B cell (primary cell): ENCODE data around the gene COX7B.

Experiments
- EZH2 ChIP-seq: IDR thresholded peaks from 2 replicates; pipeline ENCODE4 v1.6.1; 2012; ENCODE audit warnings: borderline replicate concordance, low read depth, mild to moderate bottlenecking, moderate library complexity, low read length; ENCODE audit not compliant: insufficient read depth, poor library complexity, severe bottlenecking
- TF ChIP-seq, protein P1 (sequence below): fragments of 200-600 bp; IDR thresholded peaks from one replicate; pipeline ENCODE4 v1.8.0; 2022; ENCODE audit warnings: antibody characterized with exemption, mild to moderate bottlenecking

GRCh38 chrX:77930581-77930980 lies 31.3 kb downstream of the COX7B start:
- TF ChIP-seq, protein P1, sequence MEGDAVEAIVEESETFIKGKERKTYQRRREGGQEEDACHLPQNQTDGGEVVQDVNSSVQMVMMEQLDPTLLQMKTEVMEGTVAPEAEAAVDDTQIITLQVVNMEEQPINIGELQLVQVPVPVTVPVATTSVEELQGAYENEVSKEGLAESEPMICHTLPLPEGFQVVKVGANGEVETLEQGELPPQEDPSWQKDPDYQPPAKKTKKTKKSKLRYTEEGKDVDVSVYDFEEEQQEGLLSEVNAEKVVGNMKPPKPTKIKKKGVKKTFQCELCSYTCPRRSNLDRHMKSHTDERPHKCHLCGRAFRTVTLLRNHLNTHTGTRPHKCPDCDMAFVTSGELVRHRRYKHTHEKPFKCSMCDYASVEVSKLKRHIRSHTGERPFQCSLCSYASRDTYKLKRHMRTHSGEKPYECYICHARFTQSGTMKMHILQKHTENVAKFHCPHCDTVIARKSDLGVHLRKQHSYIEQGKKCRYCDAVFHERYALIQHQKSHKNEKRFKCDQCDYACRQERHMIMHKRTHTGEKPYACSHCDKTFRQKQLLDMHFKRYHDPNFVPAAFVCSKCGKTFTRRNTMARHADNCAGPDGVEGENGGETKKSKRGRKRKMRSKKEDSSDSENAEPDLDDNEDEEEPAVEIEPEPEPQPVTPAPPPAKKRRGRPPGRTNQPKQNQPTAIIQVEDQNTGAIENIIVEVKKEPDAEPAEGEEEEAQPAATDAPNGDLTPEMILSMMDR = no peak
- no peak for TF ChIP-seq EZH2
